Panc1 (cell line): ENCODE measurements around the gene ITGB3. TPM values are rescaled to one million over a fixed set of nuclear protein-coding genes. Genes with fewer than 3 reads are reported as not detected.

Source experiments
- ATAC-seq: fragments of 200-7000 bp; cut with Tn5 transposase; 2 replicates; pipeline ENCODE4 v1.9.1; 2020; ENCODE audit warnings: mild to moderate bottlenecking, moderate library complexity
- BruUV-seq: library from RNA; stranded (reverse); fragments of 400-500 nt; replicated peaks from 2 replicates; lab custom pipeline; 2021; lab: Mats Ljungman, UMichigan
- CTCF ChIA-PET: fragments of 300-600 bp; sonication (Branson Sonifier 250); formaldehyde crosslinking; loops from one replicate; lab custom pipeline; 2022; ENCODE audit warnings: antibody characterized with exemption; lab: Charles Lee
- POLR2A ChIA-PET: fragments of 300-600 bp; sonication (Branson Sonifier 250); formaldehyde crosslinking; loops from one replicate; lab custom pipeline; 2022; ENCODE audit warnings: antibody characterized with exemption; lab: Charles Lee
- DNase-seq: peaks from one replicate; pipeline ENCODE4 v3.0.0-alpha.2; 2010; ENCODE audit warnings: low read depth, low spot score
- H3K27ac ChIP-seq: 2 replicates; pipeline ENCODE4 v1.5.1; 2011; ENCODE audit warnings: mild to moderate bottlenecking, low read length, inconsistent platforms
- H3K27me3 ChIP-seq: fragments of 200-500 bp; sonication (Bioruptor generic); 2 replicates; pipeline ENCODE4 v1.6.0; 2014; ENCODE audit warnings: low read length, inconsistent platforms; ENCODE audit not compliant: control insufficient read depth, insufficient read depth
- H3K36me3 ChIP-seq: fragments of 200-500 bp; sonication (Bioruptor generic); 2 replicates; pipeline ENCODE4 v1.5.1; 2014; ENCODE audit warnings: inconsistent platforms, mild to moderate bottlenecking, low read length, moderate library complexity; ENCODE audit not compliant: control insufficient read depth, insufficient read depth
- H3K4me1 ChIP-seq: 2 replicates; pipeline ENCODE4 v1.5.1; 2011; ENCODE audit warnings: inconsistent platforms, mild to moderate bottlenecking, low read length, moderate library complexity; ENCODE audit not compliant: control insufficient read depth, insufficient read depth
- H3K4me3 ChIP-seq, 2 experiments: 2 replicates each; pipeline ENCODE4 v1.5.1; 2011 to 2012; ENCODE audit warnings: low read depth in 2 of 2, low read length in 2 of 2, mild to moderate bottlenecking in 2 of 2, inconsistent platforms in 1 of 2, moderate library complexity in 1 of 2
- H3K9me3 ChIP-seq: fragments of 200-500 bp; sonication (Bioruptor generic); 2 replicates; pipeline ENCODE4 v1.5.1; 2014; ENCODE audit warnings: low read depth, mild to moderate bottlenecking, inconsistent platforms, low read length, moderate library complexity; ENCODE audit not compliant: control insufficient read depth, insufficient read depth
- CTCF ChIP-seq: fragments of 450-650 bp; IDR thresholded peaks from 2 replicates; pipeline ENCODE4 v1.5.1; 2017; ENCODE audit warnings: mild to moderate bottlenecking
- POLR2AphosphoS5 ChIP-seq: IDR thresholded peaks from 2 replicates; pipeline ENCODE4 v1.6.1; 2012; ENCODE audit warnings: mild to moderate bottlenecking, low read depth, low read length, moderate library complexity
- REST ChIP-seq, 2 experiments: IDR thresholded peaks; 2 replicates each; pipeline ENCODE4 v1.6.1; 2011 to 2012; ENCODE audit warnings: low read depth in 2 of 2, control low read depth in 1 of 2, low read length in 1 of 2, mild to moderate bottlenecking in 1 of 2, moderate library complexity in 1 of 2; ENCODE audit not compliant: insufficient read depth in 1 of 2
- SIN3A ChIP-seq: IDR thresholded peaks from 2 replicates; pipeline ENCODE4 v1.6.1; 2012; ENCODE audit warnings: low read depth, mild to moderate bottlenecking, low read length, moderate library complexity, borderline replicate concordance; ENCODE audit not compliant: insufficient read depth
- TCF7L2 ChIP-seq: IDR thresholded peaks from 2 replicates; pipeline ENCODE4 v1.6.1; 2011; ENCODE audit warnings: mild to moderate bottlenecking, low read depth, low read length, inconsistent platforms
- in situ Hi-C: cut with HindIII; loops from 2 replicates; pipeline ENCODE4 v1.10.0; 2016; ENCODE audit warnings: low sequenced_read_pairs, low pct_unique_long_range_greater_than_20kb
- intact Hi-C: fragments of 100-400 bp; cut with micrococcal nuclease; formaldehyde crosslinking; loops from one replicate; pipeline ENCODE4 v1.10.0; 2022; ENCODE audit not compliant: unreplicated experiment
- total RNA-seq: library from RNA; stranded (reverse); gene quantifications from one replicate; pipeline ENCODE4 v1.2.1, GENCODE V29; 2021; ENCODE audit not compliant: unreplicated experiment

ITGB3 gene
- total RNA-seq, 1 experiment from 2014 or later = 17.6 TPM

GRCh38 chr17:47352848-47353247, 99.2 kb downstream of the ITGB3 start:
- Histone ChIP-seq H3K4me3 (no peak overlapping the region), H3K27me3 (no peaks in the 10 kb centered on the region), H3K36me3 (no peaks in the 10 kb centered on the region), H3K9me3 (no peaks in the 10 kb centered on the region), H3K4me1 (no peaks in the 10 kb centered on the region), H3K27ac (no peak overlapping the region)
- CTCF ChIA-PET = no interaction called here
- DNase-seq (no peak), ATAC-seq (no peak)
- TF ChIP-seq REST (IDR thresholded peaks at IDR 0.05; ENCODE audit: insufficient read depth in 1 of 2, low read depth in 2 of 2, low read length in 1 of 2) = no peak
- TF ChIP-seq CTCF = no peak
- TF ChIP-seq POLR2AphosphoS5 = no peak
- TF ChIP-seq TCF7L2 = no peak
- TF ChIP-seq SIN3A = no peak
- POLR2A ChIA-PET = no interaction called here
- BruUV-seq = no TSS peak
- in situ Hi-C loops = no loop called here
- intact Hi-C loops = no loop called here

GRCh38 chr17:47358652-47359051, 105.0 kb downstream of the ITGB3 start:
- ATAC-seq (no peak), DNase-seq (no peak)
- no peaks in the 10 kb centered on the region for H3K4me1 ChIP-seq
- no peak overlapping the region for H3K4me3 ChIP-seq
- ChIA-PET CTCF (no interaction called here), POLR2A (no interaction called here)
- intact Hi-C loops (no loop called here), in situ Hi-C loops (no loop called here)
- no peak overlapping the region for H3K27ac ChIP-seq
- no TSS peak for BruUV-seq
- H3K27me3 ChIP-seq = no peaks in the 10 kb centered on the region
- H3K36me3 ChIP-seq = no peaks in the 10 kb centered on the region
- TF ChIP-seq REST (IDR thresholded peaks at IDR 0.05; ENCODE audit: insufficient read depth in 1 of 2, low read depth in 2 of 2, low read length in 1 of 2) (no peak), TCF7L2 (no peak)
- H3K9me3 ChIP-seq = no peaks in the 10 kb centered on the region

Other genes with a start within 250 kb of the ITGB3 start
- gene CDC27, start 64.5 kb upstream of the ITGB3 start, total RNA-seq = 97.5 TPM
- 0.49 TPM for gene MYL4, start 44.5 kb upstream of the ITGB3 start, total RNA-seq
- 7.1 TPM for gene EFCAB13, start 70.1 kb downstream of the ITGB3 start, total RNA-seq